ENCODE data around the gene MKX. TPM values are rescaled to one million over a fixed set of nuclear protein-coding genes. Genes with fewer than 3 reads are reported as not detected.
A peak's percentile ranks its signal among the peaks of the same experiment; 100 is the strongest.

The MKX gene
- total RNA-seq, 6 experiments from 2014 or later, result 36.6 to 99.7 (median 40.6) TPM

DNA sequence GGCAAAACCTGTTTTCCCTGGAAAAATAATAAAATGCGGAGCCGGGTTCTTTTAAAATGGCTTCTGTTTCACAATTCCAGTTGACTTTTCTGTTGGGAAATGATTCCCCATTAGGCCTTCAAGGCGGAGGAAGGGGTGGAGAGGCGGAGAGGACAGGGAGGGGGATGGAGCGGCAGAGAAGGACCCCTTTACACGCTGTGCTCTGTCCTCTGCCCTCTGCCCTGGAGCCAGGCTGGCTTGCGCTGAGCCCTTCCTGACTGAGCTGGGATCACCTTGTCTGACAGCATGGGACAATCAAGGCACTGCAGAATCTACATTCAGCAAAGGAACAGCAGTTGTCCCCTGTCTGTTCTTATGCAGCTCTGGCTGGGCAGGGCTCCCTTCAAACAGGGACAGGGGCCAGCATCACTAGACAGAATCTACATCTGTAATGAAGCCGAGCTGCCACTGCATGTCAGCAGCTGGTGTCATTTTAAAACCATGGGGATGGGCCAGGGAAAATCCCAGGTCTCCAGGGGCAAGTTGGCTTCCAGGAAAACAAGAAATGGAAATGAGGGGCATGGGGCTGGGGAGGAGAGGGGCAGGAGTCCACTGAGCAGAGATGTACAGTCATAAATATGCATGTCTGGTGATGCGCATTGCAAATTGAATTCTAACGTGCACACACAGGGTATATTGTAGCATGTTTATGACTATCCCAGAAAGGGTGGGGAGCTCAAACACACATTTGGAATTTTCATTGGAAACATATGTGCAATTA lies 120.0 kb downstream of the MKX start:
- peaks cover 81% of the 10 kb centered on the region for H3K4me1 Mint-ChIP-seq (ENCODE audit: low read depth)
- TF ChIP-seq, protein P1, sequence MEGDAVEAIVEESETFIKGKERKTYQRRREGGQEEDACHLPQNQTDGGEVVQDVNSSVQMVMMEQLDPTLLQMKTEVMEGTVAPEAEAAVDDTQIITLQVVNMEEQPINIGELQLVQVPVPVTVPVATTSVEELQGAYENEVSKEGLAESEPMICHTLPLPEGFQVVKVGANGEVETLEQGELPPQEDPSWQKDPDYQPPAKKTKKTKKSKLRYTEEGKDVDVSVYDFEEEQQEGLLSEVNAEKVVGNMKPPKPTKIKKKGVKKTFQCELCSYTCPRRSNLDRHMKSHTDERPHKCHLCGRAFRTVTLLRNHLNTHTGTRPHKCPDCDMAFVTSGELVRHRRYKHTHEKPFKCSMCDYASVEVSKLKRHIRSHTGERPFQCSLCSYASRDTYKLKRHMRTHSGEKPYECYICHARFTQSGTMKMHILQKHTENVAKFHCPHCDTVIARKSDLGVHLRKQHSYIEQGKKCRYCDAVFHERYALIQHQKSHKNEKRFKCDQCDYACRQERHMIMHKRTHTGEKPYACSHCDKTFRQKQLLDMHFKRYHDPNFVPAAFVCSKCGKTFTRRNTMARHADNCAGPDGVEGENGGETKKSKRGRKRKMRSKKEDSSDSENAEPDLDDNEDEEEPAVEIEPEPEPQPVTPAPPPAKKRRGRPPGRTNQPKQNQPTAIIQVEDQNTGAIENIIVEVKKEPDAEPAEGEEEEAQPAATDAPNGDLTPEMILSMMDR (IDR thresholded peaks at IDR 0.05), result no peak
- no peaks in the 10 kb centered on the region for H3K9me3 Mint-ChIP-seq
- no peak for DNase-seq
- H3K27me3 Mint-ChIP-seq (ENCODE audit: insufficient read depth), result no peaks in the 10 kb centered on the region
- H3K4me3 Mint-ChIP-seq, result peak overlapping the region; percentile 36
- no peaks in the 10 kb centered on the region for H3K36me3 Mint-ChIP-seq (ENCODE audit: low read depth)
- H3K27ac Mint-ChIP-seq, result peak overlapping the region; percentile 50; the same call in 1 of the 2 replicates

DNA sequence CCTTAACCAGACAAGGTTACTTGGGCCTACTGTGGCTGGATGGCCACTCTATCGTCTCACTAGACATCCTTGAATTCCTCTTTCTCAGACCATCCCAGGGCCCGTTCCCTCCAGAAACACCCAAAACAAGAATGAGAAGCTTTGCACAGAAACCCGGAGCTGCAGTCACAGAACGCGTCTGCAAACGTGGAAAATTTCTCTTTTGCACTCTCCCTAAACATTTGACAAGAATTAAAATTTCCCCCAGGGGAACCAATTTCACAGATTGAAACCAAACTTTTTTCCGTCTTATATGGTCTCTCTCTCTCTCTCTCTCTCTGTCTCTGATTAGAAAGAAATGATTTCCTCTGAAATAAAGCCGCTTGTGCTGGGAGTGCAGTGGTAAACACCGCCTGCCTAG lies 120.7 kb downstream of the MKX start:
- no peaks in the 10 kb centered on the region for H3K36me3 Mint-ChIP-seq (ENCODE audit: low read depth)
- H3K27me3 Mint-ChIP-seq (ENCODE audit: insufficient read depth), result no peaks in the 10 kb centered on the region
- TF ChIP-seq, protein P1 (IDR thresholded peaks at IDR 0.05), result no peak
- no peaks in the 10 kb centered on the region for H3K9me3 Mint-ChIP-seq
- peak overlapping the region; percentile 36 for H3K4me3 Mint-ChIP-seq
- H3K27ac Mint-ChIP-seq, result peak overlapping the region; percentile 50; the same call in 1 of the 2 replicates
- DNase-seq, result no peak
- peaks cover 88% of the 10 kb centered on the region for H3K4me1 Mint-ChIP-seq (ENCODE audit: low read depth)

Other genes starting within 250 kb of the MKX start
- gene RAB18, start 241.5 kb downstream of the MKX start, total RNA-seq (2021; fragmentation: NEBNext Ultra II Directional; extraction: Animal tissue kit (Norgen Biotek cat#: 25700)), result 100 to 1,000 TPM; 122 to 164 (median 144) TPM